Mesothelial cell of epicardium (in vitro differentiated cells): ENCODE data around the gene ILK. TPM values are rescaled to one million over a fixed set of nuclear protein-coding genes. Genes with fewer than 3 reads are reported as not detected.

Source experiments
- DNase-seq, 2 experiments: peaks; one replicate each; pipeline ENCODE4 v3.0.0; 2021; ENCODE audit warnings: low spot score in 2 of 2; ENCODE audit not compliant: unreplicated experiment in 2 of 2
- H3K27ac Mint-ChIP-seq: 2 replicates; pipeline ENCODE4 v1.8.0; 2021; ENCODE audit warnings: mixed read lengths
- H3K27me3 Mint-ChIP-seq: 2 replicates; pipeline ENCODE4 v1.8.0; 2021; ENCODE audit warnings: low read depth, mixed read lengths
- H3K36me3 Mint-ChIP-seq: 2 replicates; pipeline ENCODE4 v1.8.0; 2021; ENCODE audit warnings: mixed read lengths
- H3K4me1 Mint-ChIP-seq: 2 replicates; pipeline ENCODE4 v1.8.0; 2021; ENCODE audit warnings: mixed read lengths
- H3K4me3 Mint-ChIP-seq: 2 replicates; pipeline ENCODE4 v1.8.0; 2021; ENCODE audit warnings: mild to moderate bottlenecking, moderate library complexity, mixed read lengths
- H3K9me3 Mint-ChIP-seq: 2 replicates; pipeline ENCODE4 v1.8.0; 2021; ENCODE audit warnings: mixed read lengths
- CTCF ChIP-seq: fragments of 200-600 bp; sonication (generic); IDR thresholded peaks from one replicate; pipeline ENCODE4 v1.5.0; 2021; ENCODE audit warnings: antibody characterized with exemption; ENCODE audit not compliant: unreplicated experiment
- total RNA-seq: library from RNA; stranded (reverse); gene quantifications from 3 replicates; pipeline ENCODE4 v1.2.1, GENCODE V29; 2021

Gene ILK
- total RNA-seq, 1 donor from 2014 or later, result 144 TPM

DNA sequence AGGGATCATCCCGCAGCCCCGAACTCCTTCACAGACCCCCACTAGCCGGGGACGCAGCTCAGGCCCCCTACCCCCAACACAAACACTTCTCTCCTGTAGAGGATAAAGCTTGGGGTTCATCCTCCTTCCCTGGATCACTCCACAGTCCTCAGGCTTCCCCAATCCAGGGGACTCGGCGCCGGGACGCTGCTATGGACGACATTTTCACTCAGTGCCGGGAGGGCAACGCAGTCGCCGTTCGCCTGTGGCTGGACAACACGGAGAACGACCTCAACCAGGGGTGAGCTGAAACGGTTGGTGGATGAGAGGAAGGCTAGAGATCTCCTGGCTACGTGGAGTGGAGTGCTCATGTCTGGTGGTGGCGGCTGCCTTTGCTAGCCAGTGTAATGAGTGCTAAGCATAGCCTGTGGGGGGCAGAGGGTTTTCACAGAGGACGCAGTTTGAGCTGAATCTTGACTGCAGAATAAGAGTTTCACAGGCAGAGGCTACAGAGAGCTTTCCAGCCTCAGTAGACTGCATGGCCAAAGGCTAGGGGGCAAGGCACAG, 580 bp downstream of the ILK start:
- no peak for TF ChIP-seq CTCF
- H3K27ac Mint-ChIP-seq, result no peak overlapping the region
- no peaks in the 10 kb centered on the region for H3K27me3 Mint-ChIP-seq
- peaks cover 18% of the 10 kb centered on the region for H3K4me1 Mint-ChIP-seq
- H3K36me3 Mint-ChIP-seq, result peaks cover 10% of the 10 kb centered on the region
- H3K4me3 Mint-ChIP-seq, result no peak overlapping the region
- H3K9me3 Mint-ChIP-seq, result no peaks in the 10 kb centered on the region
- DNase-seq, result peak in 1 of 2 experiments; percentile 53

- no peak for TF ChIP-seq CTCF
- Mint-ChIP-seq H3K9me3 (no peaks in the 10 kb centered on the region), H3K4me3 (no peak overlapping the region), H3K27ac (no peak overlapping the region), H3K27me3 (no peaks in the 10 kb centered on the region), H3K36me3 (peaks cover 15% of the 10 kb centered on the region), H3K4me1 (peaks cover 18% of the 10 kb centered on the region)
- peak in 1 of 2 experiments; percentile 5 for DNase-seq
Measured at GRCh38 chr11:6604790-6605189, 1.2 kb downstream of the ILK start.

GRCh38 chr11:6606471-6607189, 3.1 kb downstream of the ILK start:
- H3K4me1 Mint-ChIP-seq, result peaks cover 25% of the 10 kb centered on the region
- peak overlapping the region; percentile 38 for H3K4me3 Mint-ChIP-seq
- no peaks in the 10 kb centered on the region for H3K9me3 Mint-ChIP-seq
- no peak for TF ChIP-seq CTCF
- H3K36me3 Mint-ChIP-seq, result peaks cover 19% of the 10 kb centered on the region
- no peak overlapping the region for H3K27ac Mint-ChIP-seq
- peak; percentile 80 to 88 for DNase-seq
- H3K27me3 Mint-ChIP-seq, result no peaks in the 10 kb centered on the region

- TF ChIP-seq CTCF, result no peak
- peaks cover 19% of the 10 kb centered on the region for H3K36me3 Mint-ChIP-seq
- no peaks in the 10 kb centered on the region for H3K27me3 Mint-ChIP-seq
- H3K27ac Mint-ChIP-seq, result no peak overlapping the region
- peak overlapping the region; percentile 38 for H3K4me3 Mint-ChIP-seq
- H3K4me1 Mint-ChIP-seq, result peaks cover 25% of the 10 kb centered on the region
- no peaks in the 10 kb centered on the region for H3K9me3 Mint-ChIP-seq
- no peak for DNase-seq
Measured at GRCh38 chr11:6607190-6607795, 3.7 kb downstream of the ILK start.

GRCh38 chr11:6608011-6608410, 4.4 kb downstream of the ILK start:
- H3K27me3 Mint-ChIP-seq, result no peaks in the 10 kb centered on the region
- H3K27ac Mint-ChIP-seq, result no peak overlapping the region
- no peak overlapping the region for H3K4me3 Mint-ChIP-seq
- TF ChIP-seq CTCF, result no peak
- H3K9me3 Mint-ChIP-seq, result no peaks in the 10 kb centered on the region
- peaks cover 19% of the 10 kb centered on the region for H3K36me3 Mint-ChIP-seq
- DNase-seq, result peak in 1 of 2 experiments; percentile 25
- H3K4me1 Mint-ChIP-seq, result peaks cover 25% of the 10 kb centered on the region
